Glomerular endothelial cell (primary cell): ENCODE measurements around the gene PSMB2. TPM values are rescaled to one million over a fixed set of nuclear protein-coding genes. Genes with fewer than 3 reads are reported as not detected.
A peak's percentile ranks its signal among the peaks of the same experiment; 100 is the strongest.

Source experiments
- DNase-seq: peaks from one replicate; pipeline ENCODE4 v3.0.0-alpha.2; 2011; ENCODE audit warnings: low read depth, low spot score; ENCODE audit errors: extremely low read depth
- total RNA-seq: library from RNA; depleted of rRNA; stranded (reverse); fragments of >200 nt; gene quantifications from 2 replicates; pipeline ENCODE4 v1.2.3, GENCODE V29; 2015

PSMB2 gene
- total RNA-seq, 1 donor from 2014 or later: 86.3 TPM

- no peak for DNase-seq
Observed at GRCh38 chr1:35574125-35574654, 67.1 kb downstream of the PSMB2 start.

GRCh38 chr1:35573198-35574124 lies 67.9 kb downstream of the PSMB2 start, which contains the start of gene TFAP2E:
TFAP2E (plus strand) TSS chr1:35573314; CDS start chr1:35573578, 264 bp downstream.
- no peak for DNase-seq

GRCh38 chr1:35572296-35572695 lies 69.0 kb downstream of the PSMB2 start:
- DNase-seq: no peak

GRCh38 chr1:35571263-35571662 lies 70.1 kb downstream of the PSMB2 start:
- DNase-seq: no peak

GRCh38 chr1:35570589-35571137 lies 70.7 kb downstream of the PSMB2 start:
- DNase-seq: no peak

- no peak for DNase-seq
Observed at GRCh38 chr1:35569936-35570335, 71.4 kb downstream of the PSMB2 start.

GRCh38 chr1:35568975-35569395 lies 72.3 kb downstream of the PSMB2 start:
- DNase-seq: peak; percentile 31

- no peak for DNase-seq
Observed at GRCh38 chr1:35567947-35568558, 73.3 kb downstream of the PSMB2 start.

- DNase-seq: no peak
Observed at GRCh38 chr1:35565742-35566133, 75.6 kb downstream of the PSMB2 start.

- no peak for DNase-seq
Observed at GRCh38 chr1:35564884-35565741, 76.2 kb downstream of the PSMB2 start.

- peak; percentile 66 for DNase-seq
Observed at GRCh38 chr1:35564037-35564883, 77.1 kb downstream of the PSMB2 start.

- no peak for DNase-seq
Observed at GRCh38 chr1:35563166-35563565, 78.2 kb downstream of the PSMB2 start.

- no peak for DNase-seq
Observed at GRCh38 chr1:35561972-35562680, 79.2 kb downstream of the PSMB2 start.

- DNase-seq: no peak
Observed at GRCh38 chr1:35561297-35561971, 79.9 kb downstream of the PSMB2 start.

- no peak for DNase-seq
Observed at GRCh38 chr1:35560256-35561225, 80.8 kb downstream of the PSMB2 start.

GRCh38 chr1:35559317-35559944 lies 81.9 kb downstream of the PSMB2 start:
- DNase-seq: no peak
